Brain microvascular endothelial cell (primary cell): Measurements from ENCODE around the gene FNBP1L.

Experiments used
- DNase-seq: peaks from one replicate; pipeline ENCODE4 v3.0.0-alpha.2; 2020
- H3K27ac ChIP-seq: fragments of 250-450 bp; sonication (Bioruptor Pico); 2 replicates; pipeline ENCODE4 v1.5.1; 2020; ENCODE audit warnings: mild to moderate bottlenecking, moderate library complexity
- H3K27me3 ChIP-seq: fragments of 250-450 bp; sonication (Bioruptor Pico); replicated peaks from 2 replicates; pipeline ENCODE4 v1.5.1; 2020; ENCODE audit warnings: mild to moderate bottlenecking
- H3K36me3 ChIP-seq: fragments of 250-450 bp; sonication (Bioruptor Pico); replicated peaks from 2 replicates; pipeline ENCODE4 v1.5.1; 2020; ENCODE audit warnings: mild to moderate bottlenecking
- H3K4me3 ChIP-seq: 2 replicates; pipeline ENCODE4 v1.5.1; 2011; ENCODE audit warnings: low read depth, mild to moderate bottlenecking, control low read depth, low read length, moderate library complexity
- CTCF ChIP-seq: IDR thresholded peaks from 2 replicates; pipeline ENCODE4 v1.5.1; 2011; ENCODE audit warnings: low read depth, mild to moderate bottlenecking, moderate library complexity, low read length, control low read depth, inconsistent platforms; ENCODE audit errors: missing control alignments
- in situ Hi-C: cut with HindIII; loops from 2 replicates; pipeline ENCODE4 v1.10.0; 2017; ENCODE audit warnings: low sequenced_read_pairs, low pct_ligation_motif_present

The FNBP1L gene

GRCh38 chr1:93531193-93531592 lies 83.3 kb downstream of the FNBP1L start:
- Histone ChIP-seq H3K4me3 (no peak overlapping the region), H3K27me3 (no peaks in the 10 kb centered on the region), H3K36me3 (no peaks in the 10 kb centered on the region), H3K27ac (no peak overlapping the region)
- no peak for DNase-seq
- TF ChIP-seq CTCF: no peak
- in situ Hi-C loops: no loop called here

DNA sequence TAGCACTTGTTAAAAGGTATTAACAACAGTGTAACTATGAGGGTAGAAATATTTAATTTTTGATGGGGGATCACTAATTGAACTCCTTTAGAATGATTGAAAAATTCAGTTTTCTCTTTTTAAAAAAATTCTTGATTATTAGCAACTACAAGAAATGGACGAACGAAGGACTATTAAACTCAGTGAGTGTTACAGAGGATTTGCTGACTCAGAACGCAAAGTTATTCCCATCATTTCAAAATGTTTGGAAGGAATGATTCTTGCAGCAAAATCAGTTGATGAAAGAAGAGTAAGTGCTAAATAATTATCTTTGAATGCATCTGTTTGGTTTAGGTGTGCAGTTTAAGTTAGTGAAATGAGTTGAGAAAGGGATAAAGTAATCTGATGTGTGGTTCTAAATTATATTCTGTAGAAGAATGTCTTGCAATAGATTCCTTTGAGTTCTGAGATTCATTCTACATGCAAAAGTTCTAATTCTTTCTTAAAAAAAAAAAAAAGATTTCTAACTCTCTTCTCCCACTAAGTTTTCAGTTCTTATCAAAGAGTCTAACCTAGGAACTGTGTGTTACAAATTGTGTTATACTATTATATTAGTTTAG lies 85.0 kb downstream of the FNBP1L start:
- no peaks in the 10 kb centered on the region for H3K27me3 ChIP-seq
- DNase-seq: no peak
- in situ Hi-C loops: no loop called here
- TF ChIP-seq CTCF: no peak
- no peaks in the 10 kb centered on the region for H3K36me3 ChIP-seq
- H3K4me3 ChIP-seq: no peak overlapping the region
- H3K27ac ChIP-seq: no peak overlapping the region

DNA sequence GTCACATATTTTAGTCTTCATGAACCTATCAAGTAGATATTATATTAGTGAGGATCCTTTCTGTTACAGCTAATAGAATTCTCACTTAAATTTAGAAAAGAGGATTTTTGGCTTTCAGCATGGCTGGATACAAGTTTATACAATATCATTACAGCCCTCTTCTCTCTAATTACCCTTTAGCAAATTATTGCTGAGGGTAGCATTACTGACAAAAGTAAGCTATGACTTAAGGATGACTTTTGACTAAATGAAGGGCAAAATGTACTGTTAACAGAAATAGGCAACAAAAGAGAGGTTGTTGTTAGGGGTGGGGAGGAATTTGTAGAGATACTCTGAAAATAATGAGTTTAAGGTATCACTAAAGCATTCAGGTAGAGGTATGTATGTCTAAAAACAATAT lies 85.8 kb downstream of the FNBP1L start:
- Histone ChIP-seq H3K4me3 (no peak overlapping the region), H3K36me3 (no peaks in the 10 kb centered on the region), H3K27ac (no peak overlapping the region), H3K27me3 (no peaks in the 10 kb centered on the region)
- DNase-seq: no peak
- no peak for TF ChIP-seq CTCF
- in situ Hi-C loops: no loop called here

DNA sequence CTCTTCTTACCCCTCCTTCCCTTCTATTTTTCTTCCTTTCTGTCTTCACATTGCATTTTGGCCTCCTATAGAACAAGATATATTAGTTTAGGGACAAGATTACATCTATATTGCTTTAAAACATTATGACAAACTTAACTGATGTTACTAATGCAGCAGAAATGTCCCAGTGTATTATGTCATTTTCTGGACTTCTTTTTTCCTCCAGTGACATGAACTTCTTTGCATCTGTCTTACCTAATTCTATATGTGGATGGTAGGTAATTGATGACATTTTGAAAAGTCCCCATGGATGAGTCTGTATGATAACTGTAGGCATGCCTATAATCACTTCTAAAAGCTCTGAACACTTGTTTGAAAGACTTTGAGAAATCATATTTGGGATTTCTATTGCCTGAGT lies 89.5 kb downstream of the FNBP1L start:
- no peak for TF ChIP-seq CTCF
- Histone ChIP-seq H3K27ac (no peak overlapping the region), H3K36me3 (no peaks in the 10 kb centered on the region), H3K27me3 (no peaks in the 10 kb centered on the region), H3K4me3 (no peak overlapping the region)
- DNase-seq: no peak
- in situ Hi-C loops: no loop called here

DNA sequence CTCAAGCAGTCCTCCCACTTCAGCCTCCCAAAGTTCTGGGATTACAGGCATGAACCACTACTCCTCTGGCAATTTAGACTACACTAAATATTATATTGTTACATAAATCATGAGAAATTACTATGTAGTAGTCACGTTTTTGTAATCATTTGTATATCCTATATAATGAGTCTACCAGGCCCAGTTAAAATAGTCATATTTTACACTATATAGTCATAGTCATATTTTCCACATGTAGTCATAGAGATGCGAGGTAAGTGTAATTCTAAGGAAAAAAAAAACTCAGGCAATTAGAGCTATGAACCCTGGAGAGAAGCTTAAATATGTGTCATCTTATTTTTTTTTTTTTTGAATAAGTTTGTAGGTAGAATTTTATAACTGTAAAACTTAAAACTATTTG lies 90.0 kb downstream of the FNBP1L start:
- Histone ChIP-seq H3K27ac (no peak overlapping the region), H3K4me3 (no peak overlapping the region), H3K36me3 (no peaks in the 10 kb centered on the region), H3K27me3 (no peaks in the 10 kb centered on the region)
- TF ChIP-seq CTCF: no peak
- DNase-seq: no peak
- in situ Hi-C loops: no loop called here

GRCh38 chr1:93541045-93541444 lies 93.1 kb downstream of the FNBP1L start:
- DNase-seq: no peak
- in situ Hi-C loops: no loop called here
- no peak for TF ChIP-seq CTCF
- Histone ChIP-seq H3K36me3 (no peaks in the 10 kb centered on the region), H3K27me3 (no peaks in the 10 kb centered on the region), H3K27ac (no peak overlapping the region), H3K4me3 (no peak overlapping the region)
